ENCODE results near the gene FAM229A. TPM values are rescaled to one million over a fixed set of nuclear protein-coding genes. Genes with fewer than 3 reads are reported as not detected.

Gene FAM229A
- total RNA-seq, 1 donor from 2014 or later = 11.1 TPM

- DNase-seq (ENCODE audit: low spot score) = no peak
Observed at GRCh38 chr1:32330558-32331151, 31.6 kb downstream of the FAM229A start.

DNA sequence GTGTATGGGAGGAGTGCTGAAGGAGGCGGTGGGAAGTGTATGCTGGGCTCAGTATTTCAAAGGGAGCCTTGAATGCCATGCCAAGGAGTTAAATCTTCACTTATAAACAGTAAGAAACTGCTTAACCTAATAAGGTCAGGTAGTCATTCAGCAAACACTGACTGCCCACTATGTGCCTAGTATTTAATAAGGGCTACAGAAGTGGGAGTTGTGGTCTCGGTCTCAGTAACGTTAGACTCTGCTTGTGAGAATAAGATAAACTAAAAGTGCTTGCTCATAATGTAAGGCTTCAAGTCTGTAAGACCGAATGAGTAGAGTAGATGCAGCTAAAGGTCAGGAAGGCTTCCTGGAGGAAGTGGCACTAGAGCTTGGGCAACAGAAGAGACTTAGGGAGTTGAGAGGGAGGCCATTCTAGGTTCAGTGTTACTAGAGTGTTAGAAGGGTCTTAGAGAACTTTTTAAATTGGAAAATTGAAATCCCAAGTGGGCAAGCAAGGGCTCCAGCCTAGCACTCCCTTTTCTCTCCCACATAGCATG is 32.3 kb downstream of the FAM229A start:
- DNase-seq (ENCODE audit: low spot score) = no peak

- no peak for DNase-seq (ENCODE audit: low spot score)
Observed at GRCh38 chr1:32327204-32327603, 35.1 kb downstream of the FAM229A start.

DNA sequence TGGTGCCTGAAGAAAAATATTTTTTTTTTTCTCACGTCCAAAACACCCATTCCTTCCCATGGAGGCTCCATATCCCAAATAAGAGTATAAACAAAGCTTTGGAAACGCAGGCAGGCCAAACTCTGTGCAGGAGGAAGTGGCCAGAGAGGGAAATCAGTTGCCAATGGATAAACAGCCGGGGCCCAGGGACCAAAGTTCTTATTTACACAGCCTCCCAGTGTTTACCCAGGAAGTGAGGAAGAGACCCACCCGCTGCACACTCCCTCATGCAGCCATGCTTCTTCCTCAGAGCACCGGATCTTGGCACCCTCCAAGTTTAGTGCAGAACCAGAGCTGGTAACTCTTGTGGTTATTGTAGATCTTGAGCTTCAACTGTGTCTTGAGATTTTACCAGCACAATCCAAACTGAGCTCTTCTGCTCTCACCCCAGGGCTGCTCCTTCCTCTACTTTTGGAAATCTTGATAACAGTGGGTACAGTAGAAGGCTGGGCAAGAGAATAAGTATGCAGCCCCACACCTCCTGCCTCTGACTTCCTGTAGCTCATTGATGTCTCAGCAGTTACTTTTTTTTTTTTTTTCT is 40.5 kb downstream of the FAM229A start:
- peak; percentile 87 for DNase-seq (ENCODE audit: low spot score)

GRCh38 chr1:32318127-32318869 is 44.0 kb downstream of the FAM229A start:
- DNase-seq (ENCODE audit: low spot score) = no peak

DNA sequence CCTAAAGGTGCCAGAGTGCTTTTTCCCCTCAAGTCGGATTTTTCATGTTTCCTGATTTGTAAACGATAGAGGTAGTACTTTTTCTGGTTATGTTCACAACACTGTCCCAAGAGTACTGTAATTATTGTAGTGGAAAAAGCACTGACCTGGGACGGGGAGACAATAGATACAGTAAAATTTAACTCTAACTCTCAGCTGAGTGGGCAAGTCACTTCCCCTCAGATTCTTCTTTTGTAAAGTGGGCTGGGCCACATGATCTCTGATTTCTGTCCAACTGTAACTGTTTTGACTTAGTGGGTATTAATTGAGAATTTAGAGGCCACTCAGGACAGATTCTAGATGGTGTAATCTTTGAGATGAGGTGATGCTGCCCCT is 45.4 kb downstream of the FAM229A start:
- no peak for DNase-seq (ENCODE audit: low spot score)

GRCh38 chr1:32311709-32312393 is 50.4 kb downstream of the FAM229A start:
- no peak for DNase-seq (ENCODE audit: low spot score)

Other genes starting within 250 kb of the FAM229A start
- 62.1 TPM for gene TXLNA, start 182.8 kb downstream of the FAM229A start, total RNA-seq
- 12.1 TPM for gene CCDC28B, start 161.9 kb downstream of the FAM229A start, total RNA-seq
- gene IQCC, start 156.8 kb downstream of the FAM229A start, total RNA-seq = 3.5 TPM
- gene DCDC2B, start 153.4 kb downstream of the FAM229A start, total RNA-seq = not detected
- 35.1 TPM for gene TMEM234, start 140.1 kb downstream of the FAM229A start, total RNA-seq
- 132 TPM for gene EIF3I, start 140.1 kb downstream of the FAM229A start, total RNA-seq
- 7.6 TPM for gene FAM167B, start 115.3 kb downstream of the FAM229A start, total RNA-seq
- 11.5 TPM for gene LCK, start 111.2 kb downstream of the FAM229A start, total RNA-seq
- gene HDAC1, start 70.4 kb downstream of the FAM229A start, total RNA-seq = 166 TPM
- 303 TPM for gene MARCKSL1, start 26.3 kb downstream of the FAM229A start, total RNA-seq
- gene TSSK3, start 54 bp upstream of the FAM229A start, total RNA-seq = 3.3 TPM
- gene BSDC1, start 32.0 kb upstream of the FAM229A start, total RNA-seq = 101 TPM
- gene ZBTB8B, start 102.6 kb upstream of the FAM229A start, total RNA-seq = 0.03 TPM
- gene ZBTB8A, start 176.9 kb upstream of the FAM229A start, total RNA-seq = 7.3 TPM

Data from mucosa of gallbladder (tissue), 1 donor.